ENCODE data around the gene CAND2.
"Not testable (repeated sequence)": the region's sequence is repeated elsewhere in the genome, so short reads cannot be mapped to it uniquely, and the experiment has no call there.

The CAND2 gene

GRCh38 chr3:12774619-12775018 lies 21.9 kb upstream of the CAND2 start:
- DNase-seq (ENCODE audit: low read depth in 2 of 2) = no peak
- H3K4me3 ChIP-seq (replicated peaks in 1 of 2; ENCODE audit: low read depth in 2 of 2, low read length in 2 of 2) = no peak overlapping the region
- TF ChIP-seq CTCF (IDR thresholded peaks at IDR 0.05; ENCODE audit: low read depth, low read length) = no peak

DNA sequence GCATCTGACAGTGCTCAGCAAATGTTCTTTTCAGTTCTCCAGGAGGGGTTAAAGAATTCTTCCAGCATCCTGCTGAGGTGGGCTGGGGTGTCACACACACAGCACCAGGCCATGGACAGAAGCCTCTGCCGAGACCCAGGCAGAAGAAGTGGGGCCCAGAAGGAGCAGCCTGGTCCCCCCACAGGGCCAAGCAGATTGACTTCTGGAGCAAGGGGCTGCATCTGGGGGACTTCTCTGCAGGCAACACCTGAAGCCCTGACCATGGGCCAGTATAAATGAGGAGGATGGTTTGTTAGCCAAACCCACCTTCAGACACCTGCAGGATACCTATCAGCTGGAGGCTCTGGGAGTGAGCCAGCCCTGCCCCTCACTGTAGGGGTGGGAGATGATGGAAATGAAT lies 21.3 kb upstream of the CAND2 start:
- no peak for DNase-seq (ENCODE audit: low read depth in 2 of 2)
- no peak overlapping the region for H3K4me3 ChIP-seq (replicated peaks in 1 of 2; ENCODE audit: low read depth in 2 of 2, low read length in 2 of 2)
- no peak for TF ChIP-seq CTCF (IDR thresholded peaks at IDR 0.05; ENCODE audit: low read depth, low read length)

- H3K4me3 ChIP-seq (replicated peaks in 1 of 2; ENCODE audit: low read depth in 2 of 2, low read length in 2 of 2) = not testable (repeated sequence)
These were observed 20.5 kb upstream of the CAND2 start for GRCh38 chr3:12775970-12776369.

GRCh38 chr3:12777171-12777570 lies 19.3 kb upstream of the CAND2 start:
- DNase-seq (ENCODE audit: low read depth in 2 of 2) = no peak
- no peak for TF ChIP-seq CTCF (IDR thresholded peaks at IDR 0.05; ENCODE audit: low read depth, low read length)
- H3K4me3 ChIP-seq (replicated peaks in 1 of 2; ENCODE audit: low read depth in 2 of 2, low read length in 2 of 2) = no peak overlapping the region

More at GRCh38 chr3:12775970-12776369, 20.5 kb upstream of the CAND2 start:
- not testable (repeated sequence) for DNase-seq (ENCODE audit: low read depth in 2 of 2)

DNA sequence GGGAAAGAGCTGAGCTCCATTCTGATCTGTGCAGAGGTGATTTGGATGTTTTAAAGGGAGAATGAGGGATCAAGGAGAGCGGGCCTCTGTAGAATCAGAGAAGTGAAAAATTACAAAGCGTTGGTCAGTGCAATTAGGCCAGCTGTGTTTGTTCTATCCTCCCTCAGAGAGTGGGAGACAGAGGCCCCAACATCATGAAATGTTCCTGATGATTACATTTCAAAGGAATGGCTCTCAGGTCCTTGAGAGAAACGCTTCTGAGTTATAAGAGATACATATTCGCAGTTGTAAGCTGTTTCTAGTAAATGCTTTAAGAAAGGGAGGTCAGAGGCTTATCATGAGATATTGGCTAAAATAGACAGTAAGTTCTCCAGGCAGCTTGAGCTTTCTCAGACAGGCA lies 15.7 kb upstream of the CAND2 start:
- DNase-seq (ENCODE audit: low read depth in 2 of 2) = no peak
- TF ChIP-seq CTCF (IDR thresholded peaks at IDR 0.05; ENCODE audit: low read depth, low read length) = no peak
- H3K4me3 ChIP-seq (replicated peaks in 1 of 2; ENCODE audit: low read depth in 2 of 2, low read length in 2 of 2) = no peak overlapping the region

GRCh38 chr3:12782172-12782815 lies 14.2 kb upstream of the CAND2 start:
- H3K4me3 ChIP-seq (replicated peaks in 1 of 2; ENCODE audit: low read depth in 2 of 2, low read length in 2 of 2) = no peak overlapping the region
- peak; percentile 14 to 75 for DNase-seq (ENCODE audit: low read depth in 2 of 2)
- TF ChIP-seq CTCF (IDR thresholded peaks at IDR 0.05; ENCODE audit: low read depth, low read length) = no peak

- DNase-seq (ENCODE audit: low read depth in 2 of 2) = no peak
- no peak for TF ChIP-seq CTCF (IDR thresholded peaks at IDR 0.05; ENCODE audit: low read depth, low read length)
- H3K4me3 ChIP-seq (replicated peaks in 1 of 2; ENCODE audit: low read depth in 2 of 2, low read length in 2 of 2) = no peak overlapping the region
These were observed 11.4 kb upstream of the CAND2 start for GRCh38 chr3:12785096-12785495.

Data from cardiac fibroblast (primary cell).